ENCODE data around the gene STRBP.
"Not testable (repeated sequence)": the region's sequence is repeated elsewhere in the genome, so short reads cannot be mapped to it uniquely, and the experiment has no call there.

STRBP gene

GRCh38 chr9:123186029-123186428 is 82.4 kb downstream of the STRBP start:
- FAIRE-seq = not testable (repeated sequence)

GRCh38 chr9:123176949-123177348 is 91.4 kb downstream of the STRBP start:
- FAIRE-seq = no peak

GRCh38 chr9:123175854-123176629 is 92.3 kb downstream of the STRBP start:
- FAIRE-seq = no peak

GRCh38 chr9:123174887-123175518 is 93.4 kb downstream of the STRBP start:
- FAIRE-seq = no peak

GRCh38 chr9:123174079-123174478 is 94.3 kb downstream of the STRBP start:
- FAIRE-seq = no peak

GRCh38 chr9:123169926-123170325 is 98.5 kb downstream of the STRBP start:
- no peak for FAIRE-seq

- FAIRE-seq = no peak
Measured at GRCh38 chr9:123168586-123168985, 99.8 kb downstream of the STRBP start.

GRCh38 chr9:123167474-123167873 is 100.9 kb downstream of the STRBP start:
- no peak for FAIRE-seq

- no peak for FAIRE-seq
Measured at GRCh38 chr9:123165813-123166212, 102.6 kb downstream of the STRBP start.

GRCh38 chr9:123164285-123164684 is 104.1 kb downstream of the STRBP start:
- no peak for FAIRE-seq

GRCh38 chr9:123162791-123163345 is 105.5 kb downstream of the STRBP start:
- no peak for FAIRE-seq

- no peak for FAIRE-seq
Measured at GRCh38 chr9:123162360-123162759, 106.0 kb downstream of the STRBP start.

- FAIRE-seq = no peak
Measured at GRCh38 chr9:123157221-123157620, 111.2 kb downstream of the STRBP start.

- FAIRE-seq = no peak
Measured at GRCh38 chr9:123150708-123151503, 117.5 kb downstream of the STRBP start.

GRCh38 chr9:123149067-123149466 is 119.3 kb downstream of the STRBP start:
- FAIRE-seq = no peak

- no peak for FAIRE-seq
Measured at GRCh38 chr9:123138163-123138562, 130.2 kb downstream of the STRBP start.

GRCh38 chr9:123135430-123135829 is 133.0 kb downstream of the STRBP start:
- FAIRE-seq = no peak

GRCh38 chr9:123132696-123133095 is 135.7 kb downstream of the STRBP start:
- FAIRE-seq = no peak

- FAIRE-seq = no peak
Measured at GRCh38 chr9:123131993-123132392, 136.4 kb downstream of the STRBP start.

GRCh38 chr9:123131258-123131657 is 137.1 kb downstream of the STRBP start:
- no peak for FAIRE-seq

- no peak for FAIRE-seq
Measured at GRCh38 chr9:123129423-123129822, 139.0 kb downstream of the STRBP start.

GRCh38 chr9:123128591-123128990 is 139.8 kb downstream of the STRBP start:
- FAIRE-seq = no peak

- FAIRE-seq = no peak
Measured at GRCh38 chr9:123127512-123128075, 140.8 kb downstream of the STRBP start.

Measured in islet of Langerhans (tissue), 1 donor.